Fibroblast of lung (primary cell): ENCODE measurements around the gene TMEM250. TPM values are rescaled to one million over a fixed set of nuclear protein-coding genes. Genes with fewer than 3 reads are reported as not detected.

Experiments
- DNase-seq, 2 donors: peaks; one replicate each; pipeline versions ENCODE4 v3.0.0 to v3.0.0-alpha.2; 2010; ENCODE audit warnings: low read depth in 2 of 2
- H2AFZ ChIP-seq: 2 replicates; pipeline ENCODE4 v1.5.1; 2012; ENCODE audit warnings: low read length, control low read depth, inconsistent platforms
- H3K27ac ChIP-seq: 2 replicates; pipeline ENCODE4 v1.5.1; 2011; ENCODE audit warnings: low read length, control low read depth; ENCODE audit not compliant: insufficient read depth
- H3K27me3 ChIP-seq: 2 replicates; pipeline ENCODE4 v1.5.1; 2011; ENCODE audit warnings: mild to moderate bottlenecking, low read length; ENCODE audit not compliant: control insufficient read depth, insufficient read depth
- H3K36me3 ChIP-seq: 2 replicates; pipeline ENCODE4 v1.5.1; 2011; ENCODE audit warnings: low read length; ENCODE audit not compliant: control insufficient read depth, insufficient read depth
- H3K4me1 ChIP-seq: 2 replicates; pipeline ENCODE4 v1.5.1; 2011; ENCODE audit warnings: low read length; ENCODE audit not compliant: control insufficient read depth, insufficient read depth; ENCODE audit errors: extremely low read depth
- H3K4me2 ChIP-seq: 2 replicates; pipeline ENCODE4 v1.5.1; 2011; ENCODE audit warnings: low read length, control low read depth; ENCODE audit not compliant: insufficient read depth; ENCODE audit errors: extremely low read depth
- H3K4me3 ChIP-seq, 4 experiments: fragments of 200-600 bp in 1 of 4; sonication (generic) in 1 of 4; replicated peaks in 1 of 4; 2 replicates each; pipeline ENCODE4 v1.5.1; 2011 to 2016; ENCODE audit warnings: low read length in 4 of 4, low read depth in 3 of 4, mild to moderate bottlenecking in 3 of 4, control low read depth in 2 of 4, inconsistent platforms in 1 of 4, mixed read lengths in 1 of 4; ENCODE audit not compliant: insufficient read depth in 1 of 4; ENCODE audit errors: control extremely low read depth in 1 of 4
- H3K79me2 ChIP-seq: 2 replicates; pipeline ENCODE4 v1.5.1; 2012; ENCODE audit warnings: mild to moderate bottlenecking, low read length, inconsistent platforms; ENCODE audit not compliant: control insufficient read depth, insufficient read depth
- H3K9ac ChIP-seq: 2 replicates; pipeline ENCODE4 v1.5.1; 2011; ENCODE audit warnings: mild to moderate bottlenecking, low read length, control low read depth; ENCODE audit not compliant: insufficient read depth
- H3K9me3 ChIP-seq: 2 replicates; pipeline ENCODE4 v1.5.1; 2012; ENCODE audit warnings: low read depth, low read length; ENCODE audit not compliant: control insufficient read depth, insufficient read depth
- H4K20me1 ChIP-seq: 2 replicates; pipeline ENCODE4 v1.5.1; 2011; ENCODE audit warnings: low read length; ENCODE audit not compliant: control insufficient read depth, insufficient read depth; ENCODE audit errors: extremely low read depth
- CTCF ChIP-seq, 2 donors: IDR thresholded peaks in 1 of 2; conservative IDR thresholded peaks in 1 of 2; 1 replicate in 1 of 2; 2 replicates in 1 of 2; pipeline ENCODE4 v1.5.1; 2011 to 2012; ENCODE audit warnings: low read length in 2 of 2, control low read depth in 1 of 2, inconsistent platforms in 1 of 2, low read depth in 1 of 2, mild to moderate bottlenecking in 1 of 2
- EZH2 ChIP-seq: IDR thresholded peaks from 2 replicates; pipeline ENCODE4 v1.5.1; 2012; ENCODE audit warnings: low read length, control low read depth, mild to moderate bottlenecking; ENCODE audit errors: missing control alignments
- polyA plus RNA-seq, 2 donors: library from polyadenylated mRNA; depleted of rRNA in 1 of 2; stranded (reverse) in 1 of 2; unstranded in 1 of 2; fragments of >200 nt; gene quantifications; 2 replicates each; pipeline ENCODE4 v1.2.1, GENCODE V29; 2011 to 2012; ENCODE audit warnings: missing spikeins in 1 of 2
- total RNA-seq: library from RNA; depleted of rRNA; stranded (reverse); fragments of >200 nt; gene quantifications from 2 replicates; pipeline ENCODE4 v1.2.1, GENCODE V29; 2014

The TMEM250 gene
- total and polyA plus RNA-seq, 2 donors (not counting 1 experiment from before 2014, with no cell fraction given): 13.3 to 43.3 TPM

GRCh38 chr9:136115206-136115605 is 3.5 kb downstream of the TMEM250 start:
- peaks cover 10% of the 10 kb centered on the region for H3K4me1 ChIP-seq
- no peaks in the 10 kb centered on the region for H3K9me3 ChIP-seq
- no peak overlapping the region for H3K4me3 ChIP-seq
- no peaks in the 10 kb centered on the region for H4K20me1 ChIP-seq
- no peaks in the 10 kb centered on the region for H3K27me3 ChIP-seq
- no peak for TF ChIP-seq CTCF (conservative IDR thresholded peaks at IDR 0.05 in 1 of 2, IDR thresholded peaks at IDR 0.05 in 1 of 2; ENCODE audit: low read depth in 1 of 2, low read length in 2 of 2)
- peaks cover 9% of the 10 kb centered on the region for H3K36me3 ChIP-seq
- DNase-seq: no peak
- no peak overlapping the region for H3K27ac ChIP-seq
- peaks cover 19% of the 10 kb centered on the region for H3K79me2 ChIP-seq
- H2AFZ ChIP-seq: no peak overlapping the region
- no peak overlapping the region for H3K4me2 ChIP-seq
- H3K9ac ChIP-seq: no peak overlapping the region

GRCh38 chr9:136114610-136115009 is 4.1 kb downstream of the TMEM250 start:
- peak in 1 of 2 donors; percentile 36 for DNase-seq
- Histone ChIP-seq H3K4me3 (no peak overlapping the region), H3K9ac (no peak overlapping the region), H3K9me3 (no peaks in the 10 kb centered on the region), H3K27me3 (no peaks in the 10 kb centered on the region), H3K79me2 (peaks cover 19% of the 10 kb centered on the region), H4K20me1 (no peaks in the 10 kb centered on the region), H2AFZ (no peak overlapping the region), H3K36me3 (peaks cover 9% of the 10 kb centered on the region), H3K4me2 (no peak overlapping the region), H3K4me1 (peaks cover 10% of the 10 kb centered on the region), H3K27ac (no peak overlapping the region)
- TF ChIP-seq EZH2 (no peak), CTCF (conservative IDR thresholded peaks at IDR 0.05 in 1 of 2, IDR thresholded peaks at IDR 0.05 in 1 of 2; ENCODE audit: low read depth in 1 of 2, low read length in 2 of 2) (no peak)

DNA sequence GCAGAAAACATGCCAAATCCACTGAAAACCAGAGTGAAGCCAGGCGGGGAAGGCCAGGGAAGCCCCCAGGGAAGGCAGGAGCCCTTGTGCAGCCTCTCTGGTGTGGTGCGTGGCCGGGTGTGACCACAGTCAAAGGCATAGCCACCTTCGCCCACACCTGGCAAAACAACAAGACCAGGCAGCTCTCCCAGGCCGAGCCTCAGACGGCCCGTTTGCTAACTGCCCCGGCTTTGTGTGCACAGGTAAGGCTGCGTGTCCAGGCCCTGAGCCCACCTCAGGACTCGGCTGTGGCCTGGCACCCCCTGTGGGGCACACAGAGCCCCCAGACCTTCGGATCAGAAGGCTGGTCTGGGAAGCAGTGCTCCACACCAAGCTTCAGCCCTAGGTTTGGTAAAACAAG is 6.1 kb downstream of the TMEM250 start:
- peaks cover 10% of the 10 kb centered on the region for H3K4me1 ChIP-seq
- no peak overlapping the region for H3K4me2 ChIP-seq
- peaks cover 13% of the 10 kb centered on the region for H3K79me2 ChIP-seq
- DNase-seq: no peak
- TF ChIP-seq EZH2 (no peak), CTCF (conservative IDR thresholded peaks at IDR 0.05 in 1 of 2, IDR thresholded peaks at IDR 0.05 in 1 of 2; ENCODE audit: low read depth in 1 of 2, low read length in 2 of 2) (no peak)
- no peaks in the 10 kb centered on the region for H3K9me3 ChIP-seq
- no peak overlapping the region for H2AFZ ChIP-seq
- H3K9ac ChIP-seq: no peak overlapping the region
- peaks cover 9% of the 10 kb centered on the region for H3K36me3 ChIP-seq
- H4K20me1 ChIP-seq: no peaks in the 10 kb centered on the region
- no peaks in the 10 kb centered on the region for H3K27me3 ChIP-seq
- H3K4me3 ChIP-seq: no peak overlapping the region
- H3K27ac ChIP-seq: no peak overlapping the region
